Stimulated activated CD4-positive, alpha-beta T cell treated with anti-CD3 and anti-CD28 coated beads, Interleukin-12 subunit alpha, Interleukin-12 subunit beta, amount 100 ng/mL, for 4 hours (primary cell): ENCODE results near the gene RRAD.
A peak's percentile ranks its signal among the peaks of the same experiment; 100 is the strongest.

ENCODE experiments used
- DNase-seq: peaks from one replicate; pipeline ENCODE4 v3.0.0-alpha.2; 2020

The RRAD gene

GRCh38 chr16:66914541-66914940, 10.8 kb downstream of the RRAD start:
- DNase-seq, result no peak

DNA sequence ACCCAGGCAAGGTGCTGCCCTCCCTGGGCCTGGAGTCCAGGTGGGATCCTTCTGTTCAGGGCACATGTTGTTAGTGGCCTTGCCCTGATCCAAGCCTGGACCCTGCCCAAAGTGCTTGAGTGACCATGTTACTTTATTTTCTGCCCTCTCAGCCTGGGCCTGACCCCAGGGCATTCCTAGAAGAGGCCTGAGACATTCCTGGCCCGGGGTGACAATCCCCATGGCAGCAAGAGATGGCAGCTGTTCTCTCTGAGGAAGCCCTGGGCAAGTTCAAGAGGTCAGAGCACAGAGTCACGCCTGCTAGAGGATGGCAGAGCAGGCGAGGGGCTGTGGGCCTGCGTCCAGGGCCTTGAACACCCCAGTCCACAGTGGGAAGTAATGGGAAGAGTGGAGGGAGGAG, 11.6 kb downstream of the RRAD start:
- DNase-seq, result no peak

GRCh38 chr16:66913081-66913480, 12.3 kb downstream of the RRAD start:
- DNase-seq, result no peak

GRCh38 chr16:66911801-66912200, 13.5 kb downstream of the RRAD start:
- DNase-seq, result no peak

DNA sequence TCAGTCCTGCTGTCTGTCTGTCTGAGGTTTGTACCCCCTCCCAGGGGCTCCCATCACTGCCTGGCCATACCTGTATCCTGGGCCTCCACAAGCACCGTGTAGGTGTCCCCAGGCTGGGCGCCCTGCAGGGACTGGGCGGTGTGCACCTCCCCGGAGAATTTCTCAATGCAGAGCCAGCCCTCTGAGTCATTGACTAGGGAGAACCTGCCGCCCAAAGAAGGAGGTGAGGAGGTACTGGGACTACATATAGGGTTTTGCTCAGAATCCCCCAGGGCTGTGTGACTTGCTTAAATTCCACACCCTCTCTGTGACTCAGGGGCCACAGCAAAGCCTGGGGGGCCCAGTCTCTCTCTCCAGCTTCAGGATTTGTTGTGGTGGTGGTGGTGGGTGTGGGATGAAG, 14.2 kb downstream of the RRAD start:
- DNase-seq, result no peak

DNA sequence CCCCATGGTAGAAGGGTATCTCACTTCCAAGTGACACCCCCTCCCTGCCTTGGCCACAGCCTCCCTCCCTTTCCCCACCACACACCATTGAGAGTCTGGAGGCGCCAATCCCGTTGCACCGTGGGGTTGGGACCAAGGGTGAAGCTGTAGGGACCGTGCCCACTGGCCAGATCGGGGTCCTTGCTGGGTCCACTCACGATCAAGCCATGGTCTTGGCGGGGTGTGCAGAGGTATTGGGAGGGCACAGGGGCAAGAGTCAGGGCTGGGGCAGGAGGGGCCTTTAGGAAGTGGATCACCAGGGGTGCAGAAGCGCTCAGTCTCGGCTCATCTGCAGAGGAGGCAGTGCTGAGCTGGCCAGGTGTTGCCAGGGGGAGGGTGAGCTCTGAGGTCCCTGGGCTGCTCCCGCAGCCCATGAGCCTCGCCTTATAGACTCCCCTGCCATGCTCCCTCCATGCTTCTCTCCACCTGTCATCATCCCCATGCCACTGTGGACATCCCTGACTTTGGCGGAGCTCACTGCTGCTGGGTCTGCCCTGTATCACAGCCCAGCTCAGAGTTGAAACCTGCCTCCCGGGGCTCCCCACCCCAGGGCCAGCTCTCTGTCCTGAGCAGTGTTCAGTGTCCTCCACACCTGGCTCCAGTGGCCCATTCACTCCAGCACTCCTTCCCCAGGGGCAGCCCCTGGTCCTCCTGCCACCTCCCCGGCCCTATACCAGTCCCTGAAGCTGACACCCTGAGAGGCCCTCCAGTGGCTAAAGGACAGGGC, 15.0 kb downstream of the RRAD start:
- DNase-seq, result no peak

DNA sequence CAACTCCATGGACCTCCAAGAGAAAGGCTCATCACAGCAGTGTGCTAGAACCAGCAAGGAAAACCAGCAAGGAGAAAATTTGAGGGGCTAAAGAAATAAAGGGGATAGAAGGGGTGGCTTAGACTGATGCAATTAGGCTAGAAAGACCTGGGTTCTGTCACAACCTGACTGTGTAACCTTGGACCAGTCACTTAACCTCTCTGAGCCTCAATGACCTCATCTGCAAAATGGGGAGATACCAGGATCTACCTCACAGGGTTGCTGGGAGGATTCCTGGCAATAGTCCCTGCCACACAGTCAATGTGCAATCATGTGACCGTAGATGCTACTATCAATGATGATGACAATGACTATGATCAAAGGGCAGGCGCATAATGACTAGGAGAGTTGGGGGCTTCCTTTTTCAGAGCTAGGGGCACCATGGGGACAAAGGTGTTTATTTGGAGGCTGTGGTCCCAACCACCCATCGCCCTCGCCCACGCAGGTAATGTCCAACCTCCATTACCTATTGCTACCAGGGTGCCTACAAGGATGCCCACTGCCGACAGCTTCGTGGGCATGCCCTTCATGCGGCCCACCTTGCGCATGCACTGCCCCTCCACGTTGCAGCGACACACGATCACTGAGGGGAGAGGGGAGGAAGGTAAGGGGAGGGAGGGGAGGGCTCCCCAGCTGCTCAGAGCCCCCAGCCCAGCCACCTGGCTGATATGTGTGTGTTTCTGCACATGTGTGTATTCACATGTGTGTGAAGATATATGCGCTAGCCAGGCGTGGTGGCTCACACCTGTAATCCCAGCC, 16.4 kb downstream of the RRAD start:
- DNase-seq, result no peak

DNA sequence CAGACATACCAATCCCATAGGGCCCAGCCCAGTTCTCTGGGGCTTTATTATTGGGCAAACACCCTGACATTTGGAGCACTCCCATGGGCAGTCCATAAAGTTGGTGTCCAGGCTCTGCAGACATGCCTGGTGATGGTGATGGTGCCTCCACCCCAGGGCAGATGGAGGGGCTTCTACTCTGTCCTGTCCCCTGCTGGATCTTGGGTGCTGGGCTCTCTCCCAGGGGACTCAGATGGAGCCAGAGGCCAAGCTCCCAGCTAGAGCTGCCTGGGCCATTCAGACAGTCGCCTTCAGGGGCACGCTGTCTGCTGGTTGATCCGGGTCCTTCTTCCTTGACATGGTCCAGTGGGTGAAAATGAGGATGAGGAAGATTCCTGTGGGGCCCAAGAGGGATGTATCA, 17.2 kb downstream of the RRAD start:
- no peak for DNase-seq

GRCh38 chr16:66906916-66907836, 18.2 kb downstream of the RRAD start:
- no peak for DNase-seq

GRCh38 chr16:66905633-66906539, 19.4 kb downstream of the RRAD start:
- DNase-seq, result peak; percentile 31

- DNase-seq, result no peak
These were observed 20.3 kb downstream of the RRAD start for GRCh38 chr16:66904846-66905632.

- DNase-seq, result no peak
These were observed 20.9 kb downstream of the RRAD start for GRCh38 chr16:66904428-66904845.

DNA sequence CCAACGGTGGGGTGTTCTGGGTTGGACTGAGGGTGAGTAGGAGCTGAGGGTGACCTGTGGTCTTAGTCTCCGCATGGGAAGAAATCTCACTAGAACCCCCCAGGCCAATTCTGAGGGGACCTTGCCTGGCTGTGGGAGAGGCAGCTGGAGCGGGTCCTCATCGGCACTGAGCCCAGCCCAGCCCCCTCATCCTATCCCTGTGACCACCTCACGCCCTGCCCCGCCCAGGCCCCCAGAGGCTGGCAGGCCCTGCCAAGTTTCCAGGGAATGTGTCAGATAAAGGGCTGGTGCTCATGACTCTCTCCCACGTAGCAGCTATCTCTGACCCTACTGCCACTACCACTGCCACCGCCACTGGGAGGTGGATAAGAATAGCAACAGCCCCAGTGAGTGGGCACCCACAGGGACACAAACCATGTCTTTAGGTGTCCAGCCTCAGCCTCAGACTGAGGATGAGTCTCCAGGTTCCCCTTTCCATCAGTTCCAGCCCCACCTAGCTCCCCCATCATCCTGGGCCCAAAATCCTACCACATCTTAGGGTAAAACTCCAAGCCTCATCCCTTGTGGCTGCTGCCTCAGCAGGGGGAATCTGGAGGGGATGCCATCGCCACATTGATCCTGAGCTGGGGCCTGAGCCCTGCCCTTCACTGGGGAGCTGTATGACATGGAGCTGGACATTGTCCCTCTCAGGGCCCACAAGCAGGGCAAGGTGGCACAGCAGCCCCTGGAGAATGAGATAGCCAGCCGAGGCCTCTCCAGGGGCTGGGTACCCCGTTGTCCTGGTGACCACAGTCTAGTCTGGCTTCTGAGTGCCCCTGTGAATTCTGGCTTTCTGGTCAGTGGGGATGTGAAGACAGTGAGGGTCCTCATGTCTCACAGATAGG, 21.5 kb downstream of the RRAD start:
- no peak for DNase-seq

DNA sequence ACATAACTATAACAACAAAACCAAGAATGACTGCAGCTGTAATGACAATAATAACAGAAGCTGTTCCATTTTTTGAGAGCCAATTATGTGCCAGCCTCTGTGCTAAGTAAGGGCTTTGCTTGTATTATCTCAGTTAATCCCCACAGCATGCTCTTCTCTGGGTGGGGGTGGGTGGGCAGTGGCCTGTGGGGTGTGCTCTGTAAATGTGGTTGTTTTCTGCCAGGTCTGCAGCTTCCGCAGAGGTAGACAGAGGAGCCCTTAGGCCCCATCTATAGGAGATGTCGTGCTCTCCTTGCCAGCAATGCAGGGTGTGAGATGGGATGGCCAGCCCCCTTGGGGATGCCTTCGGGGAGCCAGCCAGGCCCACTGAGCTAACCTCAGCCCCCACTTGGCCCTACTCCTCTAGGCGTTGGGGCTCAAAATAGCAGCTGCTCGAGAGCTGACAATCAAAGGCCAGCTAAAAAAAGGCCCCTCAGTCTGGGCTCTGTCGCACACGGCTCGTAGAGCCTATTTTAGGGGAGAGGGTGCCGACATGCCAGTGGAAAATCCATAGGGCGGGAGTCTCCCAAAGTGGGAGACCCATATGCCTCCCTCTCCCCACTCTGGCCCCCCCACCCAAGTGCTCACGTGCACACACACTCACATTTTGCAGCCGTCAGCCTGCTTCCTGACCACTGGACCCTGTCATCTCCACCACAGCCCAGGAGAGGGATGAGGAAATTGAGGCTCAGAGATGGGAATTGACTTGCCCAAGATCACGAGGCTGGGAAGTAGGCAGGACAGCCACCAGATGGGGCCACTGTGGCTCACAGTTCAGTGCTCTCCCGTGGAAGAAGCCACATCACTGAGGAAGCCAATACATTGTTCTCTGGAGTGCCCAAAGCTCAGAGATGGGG, 22.4 kb downstream of the RRAD start:
- DNase-seq, result no peak

DNA sequence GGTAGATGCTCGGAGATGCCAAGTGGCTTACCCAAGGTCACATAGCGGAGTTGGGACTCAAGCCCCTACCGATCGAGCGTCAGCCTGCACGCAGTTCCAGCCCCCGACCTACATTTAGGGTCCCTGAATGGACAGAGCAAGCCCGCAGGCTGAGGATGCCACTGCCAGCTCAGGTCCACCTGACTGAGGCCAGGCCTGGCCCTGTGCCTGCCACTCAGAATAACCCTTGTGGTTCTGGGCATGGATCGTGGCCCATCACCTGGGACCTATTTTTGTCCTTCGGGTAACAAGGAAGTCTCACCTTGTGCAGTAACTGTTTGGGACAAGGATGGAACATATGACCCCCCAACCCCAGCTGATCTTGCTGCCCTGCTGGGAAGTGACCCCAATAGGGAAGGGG, 23.7 kb downstream of the RRAD start:
- no peak for DNase-seq

DNA sequence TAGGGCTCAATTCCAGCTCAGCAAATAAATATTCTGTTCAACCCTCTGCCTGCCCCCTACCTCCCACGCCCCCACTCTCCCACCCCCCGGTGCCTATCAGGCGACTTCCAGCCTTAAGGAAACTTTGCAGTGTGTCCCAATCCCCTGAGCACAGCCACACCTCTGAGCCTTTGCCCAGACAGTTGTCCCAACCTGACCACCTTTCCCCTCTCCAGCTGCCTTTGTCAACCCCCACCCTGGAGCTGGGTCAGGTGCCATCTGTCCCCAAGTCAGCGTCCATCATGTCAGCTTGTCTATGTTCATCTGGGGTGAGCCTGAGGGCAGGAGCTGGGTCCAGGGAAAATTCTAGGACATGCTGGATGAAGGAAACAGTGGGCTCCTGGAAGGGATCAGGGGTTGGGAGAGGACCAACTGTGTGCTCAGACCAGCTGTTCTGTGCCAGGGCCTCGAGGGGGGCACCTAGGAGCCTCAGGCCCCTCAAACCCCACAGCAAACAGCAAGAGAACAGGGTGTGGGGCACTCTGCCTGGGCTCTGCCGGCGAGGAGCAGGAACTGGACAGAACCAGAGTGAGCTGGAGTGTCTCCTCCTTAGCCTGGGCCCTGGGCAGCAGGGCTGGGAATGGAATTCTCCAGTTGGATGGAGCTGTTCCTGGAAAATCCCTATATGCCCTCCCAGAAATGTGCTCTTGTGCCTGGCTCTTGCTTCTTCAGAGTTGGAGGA, 24.5 kb downstream of the RRAD start:
- DNase-seq, result no peak

DNA sequence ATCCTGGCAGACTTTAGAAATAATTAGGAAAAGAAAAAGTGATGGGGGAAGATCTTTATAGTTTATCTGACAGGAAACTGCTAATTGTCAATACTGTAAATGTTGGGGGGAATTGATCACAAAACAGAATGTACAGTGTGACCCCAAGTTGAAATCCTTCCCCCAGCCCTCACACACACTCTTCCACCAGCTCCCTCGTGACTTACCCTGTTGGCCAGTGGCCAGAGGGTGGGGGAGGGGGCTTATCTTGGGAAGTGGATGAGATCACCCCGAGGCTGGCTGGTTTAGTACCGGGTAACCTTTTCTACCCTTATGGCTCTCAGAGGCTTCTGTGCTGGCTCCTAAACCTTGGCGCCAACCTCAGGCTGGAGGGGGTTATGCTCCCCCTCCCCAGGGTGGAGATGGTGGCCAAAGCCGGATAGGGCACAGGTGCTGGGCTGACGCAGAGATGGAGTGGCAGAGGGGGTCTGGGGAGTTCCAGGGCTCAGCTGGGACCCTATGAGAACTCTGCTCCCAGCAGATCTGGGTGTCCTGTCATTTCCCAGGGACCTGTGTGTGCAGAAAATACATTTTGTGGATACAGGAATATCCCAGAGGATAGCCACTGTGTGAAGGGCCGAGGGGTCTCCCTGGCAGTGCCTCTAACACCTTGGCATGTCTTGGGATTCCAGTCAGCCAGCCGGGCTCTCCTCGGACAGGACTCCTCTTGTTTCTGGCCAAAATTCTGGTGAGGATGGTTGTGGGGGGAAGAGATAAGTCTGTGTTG, 25.2 kb downstream of the RRAD start:
- no peak for DNase-seq
